Measurements from ENCODE around the gene SEC61A2.

GRCh38 chr10:12188656-12189055, 59.2 kb downstream of the SEC61A2 start:
- TF ChIP-seq CTCF (conservative IDR thresholded peaks at IDR 0.05) (no peak), EZH2 (IDR thresholded peaks at IDR 0.05; ENCODE audit: low read depth) (no peak)
